Caco-2 (cell line): Measurements from ENCODE around the gene GALNT18. TPM values are rescaled to one million over a fixed set of nuclear protein-coding genes. Genes with fewer than 3 reads are reported as not detected.

Source experiments
- BruUV-seq: library from RNA; stranded (reverse); fragments of 400-500 nt; replicated peaks from 2 replicates; lab custom pipeline; 2021; lab: Mats Ljungman, UMichigan
- CTCF ChIA-PET: fragments of 300-600 bp; sonication (Branson Sonifier 250); formaldehyde crosslinking; loops from one replicate; lab custom pipeline; 2022; ENCODE audit warnings: antibody characterized with exemption; lab: Charles Lee
- POLR2A ChIA-PET: fragments of 300-600 bp; sonication (Branson Sonifier 250); formaldehyde crosslinking; loops from one replicate; lab custom pipeline; 2022; ENCODE audit warnings: antibody characterized with exemption; lab: Charles Lee
- DNase-seq, 2 experiments: peaks; one replicate each; pipeline versions ENCODE4 v3.0.0 to v3.0.0-alpha.2; 2020 to 2022
- H3K27me3 ChIP-seq: replicated peaks from 2 replicates; pipeline ENCODE4 v1.6.0; 2011; ENCODE audit warnings: low read length; ENCODE audit not compliant: control insufficient read depth, insufficient read depth
- H3K36me3 ChIP-seq: 2 replicates; pipeline ENCODE4 v1.5.1; 2011; ENCODE audit warnings: low read length; ENCODE audit not compliant: control insufficient read depth, insufficient read depth
- H3K4me1 ChIP-seq: fragments of 250-450 bp; sonication (Bioruptor Pico); 2 replicates; pipeline ENCODE4 v1.5.1; 2020; ENCODE audit warnings: mild to moderate bottlenecking
- H3K4me3 ChIP-seq: 2 replicates; pipeline ENCODE4 v1.5.1; 2011; ENCODE audit warnings: low read depth, mild to moderate bottlenecking, control low read depth, low read length
- H3K9me3 ChIP-seq: fragments of 250-450 bp; sonication (Bioruptor Pico); 2 replicates; pipeline ENCODE4 v1.5.1; 2020; ENCODE audit warnings: mild to moderate bottlenecking, moderate library complexity
- H3K27ac Mint-ChIP-seq: one replicate; pipeline ENCODE4 v1.8.0; 2022; ENCODE audit warnings: mixed read lengths; ENCODE audit not compliant: unreplicated experiment
- H3K27me3 Mint-ChIP-seq: one replicate; pipeline ENCODE4 v1.8.0; 2022; ENCODE audit warnings: mixed read lengths; ENCODE audit not compliant: insufficient read depth, unreplicated experiment
- H3K36me3 Mint-ChIP-seq: one replicate; pipeline ENCODE4 v1.8.0; 2022; ENCODE audit warnings: mild to moderate bottlenecking, mixed read lengths; ENCODE audit not compliant: insufficient read depth, unreplicated experiment
- H3K4me1 Mint-ChIP-seq: one replicate; pipeline ENCODE4 v1.8.0; 2022; ENCODE audit warnings: low read depth, mixed read lengths; ENCODE audit not compliant: unreplicated experiment
- H3K4me3 Mint-ChIP-seq: one replicate; pipeline ENCODE4 v1.8.0; 2022; ENCODE audit warnings: mild to moderate bottlenecking, moderate library complexity, mixed read lengths; ENCODE audit not compliant: unreplicated experiment
- H3K9me3 Mint-ChIP-seq: one replicate; pipeline ENCODE4 v1.8.0; 2022; ENCODE audit warnings: mixed read lengths; ENCODE audit not compliant: unreplicated experiment
- CTCF ChIP-seq, 2 experiments: fragments of 200-600 bp in 1 of 2; IDR thresholded peaks; 1 replicate in 1 of 2; 2 replicates in 1 of 2; pipeline versions ENCODE4 v1.5.1 to v1.8.0; 2011 to 2022; ENCODE audit warnings: antibody characterized with exemption in 1 of 2, control low read depth in 1 of 2, inconsistent platforms in 1 of 2, low read depth in 1 of 2, low read length in 1 of 2, mild to moderate bottlenecking in 1 of 2, moderate library complexity in 1 of 2; ENCODE audit not compliant: insufficient read depth in 1 of 2, severe bottlenecking in 1 of 2, unreplicated experiment in 1 of 2
- intact Hi-C: fragments of 100-400 bp; cut with micrococcal nuclease; formaldehyde crosslinking; loops from one replicate; pipeline ENCODE4 v1.10.0; 2022; ENCODE audit not compliant: unreplicated experiment
- total RNA-seq: library from RNA; stranded (reverse); gene quantifications from 2 replicates; pipeline ENCODE4 v1.2.3, GENCODE V29; 2022

GALNT18 gene
- total RNA-seq, 1 experiment from 2014 or later = 0.43 TPM

- Mint-ChIP-seq H3K27me3 (peaks cover 15% of the 10 kb centered on the region), H3K4me1 (no peaks in the 10 kb centered on the region), H3K4me3 (no peak overlapping the region), H3K36me3 (no peaks in the 10 kb centered on the region), H3K27ac (no peak overlapping the region), H3K9me3 (no peaks in the 10 kb centered on the region)
- intact Hi-C loops = no loop called here
- H3K9me3 ChIP-seq = no peaks in the 10 kb centered on the region
- no peak overlapping the region for H3K4me3 ChIP-seq
- POLR2A ChIA-PET = no interaction called here
- CTCF ChIA-PET = no interaction called here
- H3K27me3 ChIP-seq = no peaks in the 10 kb centered on the region
- no TSS peak for BruUV-seq
- H3K4me1 ChIP-seq = 0 out of 2 replicates have a peak, but pooled peaks cover 6% of the 10 kb centered on the region
- H3K36me3 ChIP-seq = no peaks in the 10 kb centered on the region
- no peak for DNase-seq
- no peak for TF ChIP-seq CTCF (IDR thresholded peaks at IDR 0.05; ENCODE audit: insufficient read depth in 1 of 2, low read depth in 1 of 2, low read length in 1 of 2, severe bottlenecking in 1 of 2, unreplicated experiment in 1 of 2)
Observed at GRCh38 chr11:11309906-11310305, 311.9 kb downstream of the GALNT18 start.

- H3K36me3 Mint-ChIP-seq = no peaks in the 10 kb centered on the region
- no peaks in the 10 kb centered on the region for H3K4me1 Mint-ChIP-seq
- DNase-seq = no peak
- no peaks in the 10 kb centered on the region for H3K4me1 ChIP-seq
- H3K9me3 ChIP-seq = no peaks in the 10 kb centered on the region
- no peak overlapping the region for H3K4me3 Mint-ChIP-seq
- H3K27me3 ChIP-seq = no peaks in the 10 kb centered on the region
- H3K4me3 ChIP-seq = no peak overlapping the region
- H3K36me3 ChIP-seq = no peaks in the 10 kb centered on the region
- TF ChIP-seq CTCF (IDR thresholded peaks at IDR 0.05; ENCODE audit: insufficient read depth in 1 of 2, low read depth in 1 of 2, low read length in 1 of 2, severe bottlenecking in 1 of 2, unreplicated experiment in 1 of 2) = no peak
- no peak overlapping the region for H3K27ac Mint-ChIP-seq
- ChIA-PET POLR2A (no interaction called here), CTCF (no interaction called here)
- peaks cover 15% of the 10 kb centered on the region for H3K27me3 Mint-ChIP-seq
- intact Hi-C loops = no loop called here
- BruUV-seq = no TSS peak
- H3K9me3 Mint-ChIP-seq = no peaks in the 10 kb centered on the region
Observed at GRCh38 chr11:11308249-11308648, 313.6 kb downstream of the GALNT18 start.

DNA sequence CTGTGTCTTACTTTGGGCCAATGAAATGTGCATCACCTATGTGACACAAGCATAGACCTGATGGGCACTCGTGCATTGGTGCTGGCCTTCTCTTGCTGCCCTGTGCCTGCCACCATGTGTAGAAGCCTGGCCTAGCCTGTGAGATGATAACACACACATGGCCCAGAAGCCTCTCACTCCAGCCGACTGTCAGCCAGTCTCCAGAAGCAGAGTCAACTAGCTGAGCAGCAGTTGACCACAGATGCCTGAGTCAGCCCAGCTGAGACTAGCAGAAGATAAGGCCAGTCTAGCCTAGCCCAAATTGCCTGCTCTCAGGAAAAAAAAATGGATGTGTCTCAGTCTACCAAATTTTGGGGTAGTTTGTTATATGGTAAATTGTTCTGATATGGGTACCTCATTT, 314.9 kb downstream of the GALNT18 start:
- no TSS peak for BruUV-seq
- H3K9me3 Mint-ChIP-seq = no peaks in the 10 kb centered on the region
- no peak overlapping the region for H3K4me3 Mint-ChIP-seq
- H3K36me3 ChIP-seq = no peaks in the 10 kb centered on the region
- no peak for DNase-seq
- H3K27me3 ChIP-seq = no peaks in the 10 kb centered on the region
- H3K36me3 Mint-ChIP-seq = no peaks in the 10 kb centered on the region
- no peak overlapping the region for H3K27ac Mint-ChIP-seq
- intact Hi-C loops = no loop called here
- H3K9me3 ChIP-seq = no peaks in the 10 kb centered on the region
- no peaks in the 10 kb centered on the region for H3K4me1 Mint-ChIP-seq
- H3K27me3 Mint-ChIP-seq = peaks cover 15% of the 10 kb centered on the region
- POLR2A ChIA-PET = no interaction called here
- CTCF ChIA-PET = no interaction called here
- TF ChIP-seq CTCF (IDR thresholded peaks at IDR 0.05; ENCODE audit: insufficient read depth in 1 of 2, low read depth in 1 of 2, low read length in 1 of 2, severe bottlenecking in 1 of 2, unreplicated experiment in 1 of 2) = no peak
- H3K4me3 ChIP-seq = no peak overlapping the region
- no peaks in the 10 kb centered on the region for H3K4me1 ChIP-seq
